Measurements from ENCODE around the gene ITGAD.

GRCh38 chr16:31475946-31476302, 82.8 kb downstream of the ITGAD start:
- TF ChIP-seq POLR2A (IDR thresholded peaks at IDR 0.05) (no peak), CTCF (IDR thresholded peaks at IDR 0.05) (no peak), EP300 (IDR thresholded peaks at IDR 0.05) (no peak), POLR2AphosphoS5 (IDR thresholded peaks at IDR 0.05) (no peak)

Data from suprapubic skin (tissue), 4 donors.